K562 (cell line): ENCODE results near the gene NPAS3. TPM values are rescaled to one million over a fixed set of nuclear protein-coding genes. Genes with fewer than 3 reads are reported as not detected.

Source experiments
- ATAC-seq: fragments of 200-7000 bp; cut with Tn5 transposase; 3 replicates; pipeline ENCODE4 v1.9.1; 2020; ENCODE audit warnings: moderate library complexity
- BruUV-seq: library from RNA; stranded (reverse); fragments of 400-500 nt; replicated peaks from 2 replicates; lab custom pipeline; 2021; lab: Mats Ljungman, UMichigan
- CTCF ChIA-PET: fragments of 300-600 bp; formaldehyde crosslinking; extraction: SDS; loops from one replicate; lab custom pipeline; 2021; ENCODE audit warnings: low intra/inter-chr PET ratio; lab: Yijun Ruan, JAX
- POLR2A ChIA-PET: fragments of 300-600, 350-650 bp; sonication (Branson Sonifier 250); formaldehyde crosslinking; extraction: SDS; loops from one replicate; lab custom pipeline; 2021; ENCODE audit warnings: antibody characterized with exemption, inconsistent platforms; lab: Yijun Ruan, JAX
- DNase-seq, 4 experiments: peaks; one replicate each; pipeline versions ENCODE4 v3.0.0 to v3.0.0-alpha.2; 2011 to 2018; ENCODE audit warnings: low spot score in 3 of 4, mixed read lengths in 3 of 4; ENCODE audit errors: extremely low read depth in 1 of 4
- FAIRE-seq: peaks from 2 replicates; lab custom pipeline; 2011; peaks lifted over from hg19 to GRCh38; lab: Jason Lieb, UNC
- H2AFZ ChIP-seq: 2 replicates; pipeline ENCODE4 v1.6.0; 2011; ENCODE audit warnings: low read depth, low read length, control low read depth, inconsistent platforms
- H3K27ac ChIP-seq: fragments of 200-600 bp; 3 replicates; pipeline ENCODE4 v1.8.0; 2011; ENCODE audit warnings: low read depth, mild to moderate bottlenecking, control low read depth, inconsistent platforms, low read length, moderate library complexity, mixed read lengths; ENCODE audit errors: extremely low read depth
- H3K27me3 ChIP-seq, 2 experiments: fragments of 300-600 bp in 1 of 2; 2 replicates in 1 of 2; 3 replicates in 1 of 2; pipeline versions ENCODE4 v1.6.0 to v1.8.0; 2011; ENCODE audit warnings: inconsistent platforms in 2 of 2, low read length in 2 of 2, mild to moderate bottlenecking in 1 of 2, mixed read lengths in 1 of 2, moderate library complexity in 1 of 2; ENCODE audit not compliant: control insufficient read depth in 2 of 2, insufficient read depth in 2 of 2
- H3K36me3 ChIP-seq: fragments of 300-600 bp; 3 replicates; pipeline ENCODE4 v1.8.0; 2011; ENCODE audit warnings: mild to moderate bottlenecking, low read length, inconsistent platforms; ENCODE audit not compliant: control insufficient read depth, insufficient read depth
- H3K4me1 ChIP-seq, 2 experiments: fragments of 200-600 bp in 1 of 2; replicated peaks in 1 of 2; 2 replicates in 1 of 2; 3 replicates in 1 of 2; pipeline versions ENCODE4 v1.5.1 to v1.8.0; 2011; ENCODE audit warnings: inconsistent platforms in 2 of 2, low read length in 2 of 2, mild to moderate bottlenecking in 1 of 2, mixed read lengths in 1 of 2, moderate library complexity in 1 of 2; ENCODE audit not compliant: control insufficient read depth in 2 of 2, insufficient read depth in 2 of 2
- H3K4me2 ChIP-seq: 2 replicates; pipeline ENCODE4 v1.6.1; 2011; ENCODE audit warnings: low read length, control low read depth, inconsistent platforms, mixed read lengths; ENCODE audit not compliant: insufficient read depth
- H3K4me3 ChIP-seq: fragments of 200-600 bp; sonication (generic), shearing (Covaris generic); 2 replicates; pipeline ENCODE4 v1.5.1; 2016; ENCODE audit warnings: control low read depth, inconsistent platforms
- H3K79me2 ChIP-seq: fragments of 200-600 bp; 3 replicates; pipeline ENCODE4 v1.8.0; 2011; ENCODE audit warnings: low read length, inconsistent platforms; ENCODE audit not compliant: control insufficient read depth, insufficient read depth
- H3K9ac ChIP-seq, 2 experiments: 2 replicates each; pipeline versions ENCODE4 v1.6.0 to v1.6.1; 2011; ENCODE audit warnings: low read depth in 2 of 2, low read length in 2 of 2, control low read depth in 1 of 2, inconsistent platforms in 1 of 2, mild to moderate bottlenecking in 1 of 2, mixed read lengths in 1 of 2; ENCODE audit not compliant: insufficient read depth in 1 of 2
- H3K9me1 ChIP-seq: one replicate; pipeline ENCODE4 v1.6.0; 2011; ENCODE audit warnings: inconsistent platforms, mild to moderate bottlenecking, low read length, moderate library complexity; ENCODE audit not compliant: control insufficient read depth, insufficient read depth
- H3K9me3 ChIP-seq: replicated peaks from 2 replicates; pipeline ENCODE4 v1.5.1; 2011; ENCODE audit warnings: low read depth, low read length, inconsistent platforms; ENCODE audit not compliant: control insufficient read depth, insufficient read depth
- H4K20me1 ChIP-seq: replicated peaks from 2 replicates; pipeline ENCODE4 v1.6.1; 2011; ENCODE audit warnings: low read length, inconsistent platforms, mixed read lengths; ENCODE audit not compliant: control insufficient read depth, insufficient read depth
- CBFA2T3 ChIP-seq: fragments of 450-650 bp; IDR thresholded peaks from 2 replicates; pipeline ENCODE4 v1.6.1; 2017
- EP400 ChIP-seq: fragments of 450-650 bp; IDR thresholded peaks from 2 replicates; pipeline ENCODE4 v1.6.1; 2017; ENCODE audit warnings: antibody characterized with exemption, mild to moderate bottlenecking, moderate library complexity
- HOXB6 ChIP-seq: fragments of 250-450 bp; sonication (Bioruptor Pico); IDR thresholded peaks from 2 replicates; pipeline ENCODE4 v1.5.1; 2022; ENCODE audit warnings: mild to moderate bottlenecking, borderline replicate concordance
- NFIX ChIP-seq: fragments of 250-450 bp; sonication (Bioruptor Pico); IDR thresholded peaks from 2 replicates; pipeline ENCODE4 v1.4.0; 2020; ENCODE audit warnings: low read depth, mild to moderate bottlenecking, moderate library complexity
- WGBS: fragments of 100-300 bp; shearing (Covaris generic); methylation state at CpG from one replicate; pipeline ENCODE4 v1.1.6; 2016; ENCODE audit warnings: low coverage, mixed read lengths; ENCODE audit not compliant: insufficient coverage; ENCODE audit errors: missing lambda C conversion rate; 5-methylcytosine and 5-hydroxymethylcytosine counted together
- in situ Hi-C: fragments of 300-500 bp; cut with MboI; formaldehyde crosslinking; loops from 4 replicates; pipeline ENCODE4 v1.15.0; 2018; ENCODE audit warnings: inconsistent platforms, mixed read lengths
- intact Hi-C: fragments of 100-400 bp; cut with micrococcal nuclease; formaldehyde crosslinking; loops from 2 replicates; pipeline ENCODE4 v1.14.2; 2022
- polyA plus RNA-seq, 8 experiments: library from polyadenylated mRNA; depleted of rRNA in 4 of 8; stranded (reverse) in 5 of 8; unstranded in 3 of 8; fragments of >200 nt; fragmentation: Nextera tagmentation in 2 of 8; fragmentation: Illumina TruSeq in 1 of 8; extraction: Ambion mirVana in 2 of 8; extraction: Trizol in 1 of 8; gene quantifications; 2 replicates each; pipeline versions ENCODE4 v1.2.1 to v1.2.3, GENCODE V29; 2011 to 2014; ENCODE audit warnings: inconsistent platforms in 1 of 8, missing spikeins in 1 of 8
- total RNA-seq, 7 experiments: library from RNA; depleted of rRNA in 6 of 7; stranded (reverse); fragments of >200 nt in 6 of 7; fragmentation: Illumina TruSeq in 2 of 7; extraction: Trizol in 2 of 7; gene quantifications; 2 replicates each; pipeline versions ENCODE4 v1.2.1 to v1.2.3, GENCODE V29; 2011 to 2021; ENCODE audit warnings: low replicate concordance in 1 of 7
- TF ChIP-seq, protein P1 (sequence below): sonication (generic); formaldehyde crosslinking; IDR thresholded peaks from 2 replicates; pipeline ENCODE4 v1.8.1; 2023; ENCODE audit warnings: mild to moderate bottlenecking, missing genetic modification reagents, moderate library complexity

NPAS3 gene
- total and polyA plus RNA-seq, 9 of the 15 experiments (the other 6 are each of a cell fraction or from before 2014, with no cell fraction given): 0.04 TPM; not detected in 8

GRCh38 chr14:33799705-33800570 lies 861.3 kb downstream of the NPAS3 start:
- in situ Hi-C loops (loop anchor here (10.0 to 25.0 kb wide), 2 partner anchors 1085 to 1213 kb away; no protein-coding TSS in a partner anchor), intact Hi-C loops (no loop called here)
- Histone ChIP-seq H3K27ac (no peak overlapping the region), H3K4me1 (no peaks in the 10 kb centered on the region; a peak in 1 of 5 replicates), H4K20me1 (no peaks in the 10 kb centered on the region), H3K4me2 (no peak overlapping the region), H3K4me3 (no peak overlapping the region), H3K79me2 (no peaks in the 10 kb centered on the region), H3K27me3 (no peaks in the 10 kb centered on the region), H3K9me1 (no peaks in the 10 kb centered on the region)
- CTCF ChIA-PET: no interaction called here
- ATAC-seq (no peak), DNase-seq (no peak)
- no TSS peak for BruUV-seq
- TF ChIP-seq CBFA2T3 (no peak), EP400 (no peak), NFIX (CRISPR knock-in tag) (no peak), HOXB6 (CRISPR knock-in tag) (no peak)
- TF ChIP-seq, protein P1, sequence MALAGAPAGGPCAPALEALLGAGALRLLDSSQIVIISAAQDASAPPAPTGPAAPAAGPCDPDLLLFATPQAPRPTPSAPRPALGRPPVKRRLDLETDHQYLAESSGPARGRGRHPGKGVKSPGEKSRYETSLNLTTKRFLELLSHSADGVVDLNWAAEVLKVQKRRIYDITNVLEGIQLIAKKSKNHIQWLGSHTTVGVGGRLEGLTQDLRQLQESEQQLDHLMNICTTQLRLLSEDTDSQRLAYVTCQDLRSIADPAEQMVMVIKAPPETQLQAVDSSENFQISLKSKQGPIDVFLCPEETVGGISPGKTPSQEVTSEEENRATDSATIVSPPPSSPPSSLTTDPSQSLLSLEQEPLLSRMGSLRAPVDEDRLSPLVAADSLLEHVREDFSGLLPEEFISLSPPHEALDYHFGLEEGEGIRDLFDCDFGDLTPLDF (CRISPR knock-in tag): no peak
- TF ChIP-seq, all 486 proteins: peak for 0
- Histone ChIP-seq H3K36me3 (no peaks in the 10 kb centered on the region), H3K9me3 (no peaks in the 10 kb centered on the region), H3K9ac (no peak overlapping the region), H2AFZ (no peak overlapping the region)
- 80% methylated on average over 14 of the region's 100 CpGs for WGBS
- FAIRE-seq: no peak
- POLR2A ChIA-PET: interaction anchor here (0.6 kb wide), 1 partner anchor 17 kb away, joined by 3 read pairs; no protein-coding TSS in a partner anchor
